IMR-90 (cell line): ENCODE data around the gene NOD1. TPM values are rescaled to one million over a fixed set of nuclear protein-coding genes. Genes with fewer than 3 reads are reported as not detected.

Experiments used
- ATAC-seq: fragments of 200-7000 bp; cut with Tn5 transposase; 2 replicates; pipeline ENCODE4 v1.9.1; 2020; ENCODE audit warnings: low read depth, mild to moderate bottlenecking, moderate library complexity
- BruUV-seq: library from RNA; stranded (reverse); fragments of 400-500 nt; replicated peaks from 2 replicates; lab custom pipeline; 2021; lab: Mats Ljungman, UMichigan
- CTCF ChIA-PET: fragments of 300-600 bp; formaldehyde crosslinking; extraction: SDS; loops from one replicate; lab custom pipeline; 2021; ENCODE audit warnings: antibody characterized with exemption; lab: Yijun Ruan, JAX
- POLR2A ChIA-PET: fragments of 300-600 bp; sonication (Branson Sonifier 250); formaldehyde crosslinking; loops from one replicate; lab custom pipeline; 2022; ENCODE audit warnings: antibody characterized with exemption; ENCODE audit not compliant: unreplicated experiment; lab: Charles Lee
- DNase-seq: peaks from one replicate; pipeline ENCODE4 v3.0.0; 2013
- H2AFZ ChIP-seq: replicated peaks from 2 replicates; pipeline ENCODE3; 2013; ENCODE audit warnings: low read length, mild to moderate bottlenecking; ENCODE audit not compliant: poor library complexity
- H2AK5ac ChIP-seq: 2 replicates; pipeline ENCODE4 v1.6.1; 2013; ENCODE audit warnings: low read depth, low read length, inconsistent platforms
- H2AK9ac ChIP-seq: replicated peaks from 2 replicates; pipeline ENCODE3; 2013; ENCODE audit warnings: mild to moderate bottlenecking, low read depth, low read length, moderate library complexity; ENCODE audit not compliant: poor library complexity
- H2BK120ac ChIP-seq: 2 replicates; pipeline ENCODE4 v1.6.1; 2013; ENCODE audit warnings: low read depth, low read length, inconsistent platforms
- H2BK15ac ChIP-seq: 3 replicates; pipeline ENCODE4 v1.6.1; 2013; ENCODE audit warnings: low read depth, low read length, inconsistent platforms
- H2BK20ac ChIP-seq: 2 replicates; pipeline ENCODE4 v1.6.1; 2013; ENCODE audit warnings: low read depth, mild to moderate bottlenecking, inconsistent platforms, low read length, moderate library complexity
- H2BK5ac ChIP-seq: 2 replicates; pipeline ENCODE4 v1.6.1; 2013; ENCODE audit warnings: mild to moderate bottlenecking, low read depth, low read length, inconsistent platforms; ENCODE audit not compliant: poor library complexity, severe bottlenecking
- H3K14ac ChIP-seq: replicated peaks from 2 replicates; pipeline ENCODE4 v1.6.1; 2013; ENCODE audit warnings: low read depth, low read length, inconsistent platforms
- H3K18ac ChIP-seq: 2 replicates; pipeline ENCODE4 v1.6.1; 2013; ENCODE audit warnings: low read depth, low read length, control low read depth
- H3K23ac ChIP-seq: 2 replicates; pipeline ENCODE4 v1.6.1; 2013; ENCODE audit warnings: low read depth, low read length, inconsistent platforms
- H3K27ac ChIP-seq: 2 replicates; pipeline ENCODE4 v1.5.1; 2013; ENCODE audit warnings: mild to moderate bottlenecking, control low read depth, low read length; ENCODE audit not compliant: insufficient read depth
- H3K27me3 ChIP-seq: 2 replicates; pipeline ENCODE4 v1.6.1; 2013; ENCODE audit warnings: low read length; ENCODE audit not compliant: control insufficient read depth, insufficient read depth
- H3K36me3 ChIP-seq: 2 replicates; pipeline ENCODE4 v1.6.1; 2013; ENCODE audit warnings: low read length, mixed read lengths; ENCODE audit not compliant: control insufficient read depth, insufficient read depth
- H3K4ac ChIP-seq: 2 replicates; pipeline ENCODE4 v1.6.1; 2013; ENCODE audit warnings: low read depth, low read length, inconsistent platforms
- H3K4me1 ChIP-seq: 2 replicates; pipeline ENCODE4 v1.6.1; 2013; ENCODE audit warnings: low read length, mixed read lengths; ENCODE audit not compliant: control insufficient read depth, insufficient read depth
- H3K4me2 ChIP-seq: 2 replicates; pipeline ENCODE4 v1.6.1; 2013; ENCODE audit warnings: low read depth, mild to moderate bottlenecking, control low read depth, low read length, moderate library complexity
- H3K4me3 ChIP-seq: 2 replicates; pipeline ENCODE4 v1.5.1; 2013; ENCODE audit warnings: low read depth, mild to moderate bottlenecking, control low read depth, low read length, moderate library complexity; ENCODE audit not compliant: insufficient read depth
- H3K56ac ChIP-seq: 2 replicates; pipeline ENCODE4 v1.6.1; 2013; ENCODE audit warnings: low read length, inconsistent platforms; ENCODE audit not compliant: insufficient read depth; ENCODE audit errors: extremely low read depth
- H3K79me1 ChIP-seq, 2 experiments: 2 replicates each; pipeline ENCODE4 v1.6.1; 2013; ENCODE audit warnings: low read length in 2 of 2, inconsistent platforms in 1 of 2, low read depth in 1 of 2
- H3K9ac ChIP-seq: 2 replicates; pipeline ENCODE4 v1.6.1; 2013; ENCODE audit warnings: low read depth, low read length, control low read depth
- H3K9me1 ChIP-seq: 2 replicates; pipeline ENCODE4 v1.6.1; 2013; ENCODE audit warnings: low read length, inconsistent platforms; ENCODE audit not compliant: insufficient read depth
- H3K9me3 ChIP-seq: 2 replicates; pipeline ENCODE4 v1.6.1; 2013; ENCODE audit warnings: low read length; ENCODE audit not compliant: control insufficient read depth, insufficient read depth
- H4K20me1 ChIP-seq: 2 replicates; pipeline ENCODE4 v1.6.1; 2013; ENCODE audit warnings: low read length, inconsistent platforms; ENCODE audit not compliant: insufficient read depth
- H4K5ac ChIP-seq: 2 replicates; pipeline ENCODE4 v1.6.1; 2013; ENCODE audit warnings: mild to moderate bottlenecking, low read depth, low read length, control low read depth
- H4K8ac ChIP-seq, 2 experiments: 2 replicates each; pipeline ENCODE4 v1.6.1; 2013; ENCODE audit warnings: low read depth in 2 of 2, low read length in 2 of 2, control low read depth in 1 of 2, inconsistent platforms in 1 of 2
- H4K91ac ChIP-seq: 2 replicates; pipeline ENCODE4 v1.6.1; 2013; ENCODE audit warnings: low read depth, low read length, inconsistent platforms; ENCODE audit not compliant: insufficient read depth
- BHLHE40 ChIP-seq: fragments of 150-350 bp; IDR thresholded peaks from 2 replicates; pipeline ENCODE4 v1.6.1; 2016; ENCODE audit warnings: mild to moderate bottlenecking, low read depth, low read length
- CEBPB ChIP-seq: IDR thresholded peaks from 2 replicates; pipeline ENCODE4 v1.6.1; 2012; ENCODE audit warnings: low read depth, low read length, improper control_type of control experiment
- CHD1 ChIP-seq: IDR thresholded peaks from 2 replicates; pipeline ENCODE4 v1.6.1; 2012; ENCODE audit warnings: low read depth, low read length, improper control_type of control experiment
- CTCF ChIP-seq: conservative IDR thresholded peaks from 2 replicates; pipeline ENCODE4 v1.5.1; 2012; ENCODE audit warnings: mild to moderate bottlenecking, low read depth, low read length, improper control_type of control experiment
- ELK1 ChIP-seq: fragments of 150-350 bp; IDR thresholded peaks from 2 replicates; pipeline ENCODE4 v1.6.1; 2016; ENCODE audit warnings: low read depth, mild to moderate bottlenecking, low read length, moderate library complexity, borderline replicate concordance
- FOS ChIP-seq: fragments of 150-350 bp; IDR thresholded peaks from 2 replicates; pipeline ENCODE4 v1.6.1; 2016; ENCODE audit warnings: low read depth, low read length
- MAFK ChIP-seq: IDR thresholded peaks from 2 replicates; pipeline ENCODE4 v1.6.1; 2012; ENCODE audit warnings: low read depth, low read length, improper control_type of control experiment
- MAZ ChIP-seq: IDR thresholded peaks from 2 replicates; pipeline ENCODE4 v1.6.1; 2012; ENCODE audit warnings: low read depth, mild to moderate bottlenecking, low read length, improper control_type of control experiment, moderate library complexity, borderline replicate concordance
- MXI1 ChIP-seq: IDR thresholded peaks from 2 replicates; pipeline ENCODE4 v1.6.1; 2012; ENCODE audit warnings: low read depth, mild to moderate bottlenecking, low read length, moderate library complexity, borderline replicate concordance
- NFE2L2 ChIP-seq: fragments of 150-350 bp; IDR thresholded peaks from 2 replicates; pipeline ENCODE4 v1.6.1; 2016; ENCODE audit warnings: low read depth, mild to moderate bottlenecking, low read length
- POLR2A ChIP-seq: IDR thresholded peaks from 2 replicates; pipeline ENCODE4 v1.6.1; 2012; ENCODE audit warnings: mild to moderate bottlenecking, low read depth, low read length
- RAD21 ChIP-seq: IDR thresholded peaks from 2 replicates; pipeline ENCODE4 v1.6.1; 2012; ENCODE audit warnings: low read length, improper control_type of control experiment
- RCOR1 ChIP-seq: IDR thresholded peaks from 2 replicates; pipeline ENCODE4 v1.6.1; 2012; ENCODE audit warnings: mild to moderate bottlenecking, low read length, improper control_type of control experiment; ENCODE audit not compliant: insufficient replicate concordance
- RFX5 ChIP-seq: IDR thresholded peaks from 2 replicates; pipeline ENCODE4 v1.8.0; 2012; ENCODE audit warnings: low read depth, mild to moderate bottlenecking, low read length, moderate library complexity
- SMC3 ChIP-seq: fragments of 150-350 bp; IDR thresholded peaks from 2 replicates; pipeline ENCODE4 v1.6.1; 2016; ENCODE audit warnings: low read depth, mild to moderate bottlenecking, antibody characterized with exemption, low read length, moderate library complexity
- USF2 ChIP-seq: fragments of 150-350 bp; IDR thresholded peaks from 2 replicates; pipeline ENCODE4 v1.6.1; 2017; ENCODE audit warnings: mild to moderate bottlenecking, antibody characterized with exemption, low read length, low read depth
- WGBS, 2 experiments: methylation state at CpG; one replicate each; pipeline versions ENCODE4 v1.1.5 to v1.1.7; 2013; ENCODE audit warnings: missing lambda C conversion rate in 2 of 2; ENCODE audit not compliant: insufficient read length in 1 of 2; ENCODE audit errors: extremely low coverage in 2 of 2; 5-methylcytosine and 5-hydroxymethylcytosine counted together
- dilution Hi-C: fragments of 300-500 bp; cut with HindIII; formaldehyde crosslinking; loops from one replicate; pipeline ENCODE4 v1.14.3; 2018; ENCODE audit warnings: low sequenced_read_pairs; ENCODE audit not compliant: unreplicated experiment
- in situ Hi-C: fragments of 300-500 bp; cut with MboI; formaldehyde crosslinking; loops from 3 replicates; pipeline ENCODE4 v1.14.3; 2019; ENCODE audit warnings: low sequenced_read_pairs, inconsistent platforms, mixed read lengths
- intact Hi-C: fragments of 100-400 bp; cut with micrococcal nuclease; formaldehyde crosslinking; loops from 2 replicates; pipeline ENCODE4 v1.10.0; 2022
- polyA plus RNA-seq, 3 experiments: library from polyadenylated mRNA; depleted of rRNA; stranded (reverse); fragments of >200 nt; gene quantifications; 2 replicates each; pipeline ENCODE4 v1.2.3, GENCODE V29; 2012; ENCODE audit warnings: low replicate concordance in 1 of 3
- total RNA-seq: library from RNA; depleted of rRNA; stranded (reverse); fragments of >200 nt; gene quantifications from 2 replicates; pipeline ENCODE4 v1.2.3, GENCODE V29; 2012

The NOD1 gene
- total and polyA plus RNA-seq, 2 of the 4 experiments (the other 2 are of a cell fraction), result 1.8 to 3.0 TPM

GRCh38 chr7:30524545-30524944 lies 46.0 kb upstream of the NOD1 start:
- TF ChIP-seq CHD1, result no peak
- TF ChIP-seq NFE2L2, result no peak
- no peak for TF ChIP-seq MAFK
- no peak for TF ChIP-seq RFX5
- TF ChIP-seq BHLHE40, result no peak
- no peak for TF ChIP-seq RAD21
- TF ChIP-seq FOS, result no peak
- TF ChIP-seq MAZ, result no peak
- TF ChIP-seq ELK1, result no peak
- no peak for TF ChIP-seq SMC3
- no peak for TF ChIP-seq POLR2A
- TF ChIP-seq CEBPB, result no peak
- no peak for TF ChIP-seq RCOR1
- no peak for TF ChIP-seq USF2
- no peak for TF ChIP-seq CTCF
- no peak for TF ChIP-seq MXI1
- no CpG with 5 or more reads among the region's 2 CpGs for WGBS, 2 experiments
- Histone ChIP-seq H4K20me1 (no peaks in the 10 kb centered on the region), H3K9me3 (no peaks in the 10 kb centered on the region), H2BK120ac (no peak overlapping the region), H3K79me1 (no peaks in the 10 kb centered on the region), H3K4me3 (no peak overlapping the region), H4K91ac (no peak overlapping the region), H3K9ac (no peak overlapping the region), H3K27me3 (no peaks in the 10 kb centered on the region), H3K4me2 (no peak overlapping the region), H3K14ac (no peak overlapping the region), H3K9me1 (peaks cover 3% of the 10 kb centered on the region; the same call in 1 of the 2 replicates), H3K4me1 (peaks cover 4% of the 10 kb centered on the region), H3K56ac (no peak overlapping the region), H2AK5ac (no peak overlapping the region), H3K27ac (no peak overlapping the region), H3K36me3 (no peaks in the 10 kb centered on the region), H3K23ac (no peak overlapping the region), H2BK15ac (no peak overlapping the region), H2BK20ac (no peak overlapping the region), H4K5ac (no peak overlapping the region), H2AK9ac (no peak overlapping the region), H2BK5ac (no peak overlapping the region), H3K18ac (no peak overlapping the region), H4K8ac (no peak overlapping the region), H3K4ac (no peak overlapping the region), H2AFZ (no peak overlapping the region)
- in situ Hi-C loops (no loop called here), intact Hi-C loops (no loop called here), dilution Hi-C loops (no loop called here)
- DNase-seq (no peak), ATAC-seq (no peak)
- CTCF ChIA-PET, result no interaction called here
- POLR2A ChIA-PET, result no interaction called here
- BruUV-seq, result no TSS peak
